GM21737 (cell line): ENCODE measurements around the gene RPL26.
"Not testable (repeated sequence)": the region's sequence is repeated elsewhere in the genome, so short reads cannot be mapped to it uniquely, and the experiment has no call there.

Experiments
- ATAC-seq: cut with Tn5 transposase; IDR thresholded peaks from one replicate; pipeline ENCODE4 v1.9.1; 2021; ENCODE audit warnings: mild to moderate bottlenecking, moderate library complexity; ENCODE audit not compliant: unreplicated experiment

RPL26 gene

GRCh38 chr17:8397636-8398035 is 14.6 kb upstream of the RPL26 start, which contains the start of gene RNF222:
TSS of gene RNF222 (minus strand) at chr17:8397827. CDS start at chr17:8393461, 4,366 bp downstream.
- ATAC-seq = no peak

GRCh38 chr17:8394497-8394896 is 11.5 kb upstream of the RPL26 start:
- ATAC-seq = not testable (repeated sequence)

GRCh38 chr17:8393470-8394231 is 10.7 kb upstream of the RPL26 start:
- no peak for ATAC-seq

- ATAC-seq = no peak
Observed at GRCh38 chr17:8392674-8393469, 9.9 kb upstream of the RPL26 start.

- ATAC-seq = no peak
Observed at GRCh38 chr17:8392274-8392673, 9.3 kb upstream of the RPL26 start.

- ATAC-seq = no peak
Observed at GRCh38 chr17:8391711-8392110, 8.7 kb upstream of the RPL26 start.

- ATAC-seq = no peak
Observed at GRCh38 chr17:8387914-8388651, 5.1 kb upstream of the RPL26 start.

GRCh38 chr17:8386841-8387240 is 3.8 kb upstream of the RPL26 start:
- ATAC-seq = no peak

- no peak for ATAC-seq
Observed at GRCh38 chr17:8384801-8385378, 1.9 kb upstream of the RPL26 start.

- no peak for ATAC-seq
Observed at GRCh38 chr17:8382880-8383142, 182 bp downstream of the RPL26 start.

- ATAC-seq = no peak
Observed at GRCh38 chr17:8382052-8382879, 727 bp downstream of the RPL26 start.

- ATAC-seq = no peak
Observed at GRCh38 chr17:8380049-8380448, 2.9 kb downstream of the RPL26 start.

- ATAC-seq = not testable (repeated sequence)
Observed at GRCh38 chr17:8378117-8378516, 4.9 kb downstream of the RPL26 start.

- ATAC-seq = no peak
Observed at GRCh38 chr17:8377422-8377821, 5.6 kb downstream of the RPL26 start.

GRCh38 chr17:8376271-8377067 is 6.5 kb downstream of the RPL26 start, which contains the start of gene KRABD2:
TSS of gene KRABD2 (minus strand) at chr17:8376704.
- ATAC-seq = peak; percentile 95

- ATAC-seq = no peak
Observed at GRCh38 chr17:8375738-8376259, 7.2 kb downstream of the RPL26 start.

- ATAC-seq = not testable (repeated sequence)
Observed at GRCh38 chr17:8373856-8374255, 9.1 kb downstream of the RPL26 start.

GRCh38 chr17:8372422-8372821 is 10.6 kb downstream of the RPL26 start:
- no peak for ATAC-seq

- no peak for ATAC-seq
Observed at GRCh38 chr17:8371786-8372185, 11.2 kb downstream of the RPL26 start.
